ENCODE data around the gene UBAC1.

UBAC1 gene

GRCh38 chr9:135961277-135961715 lies at the start of gene UBAC1:
UBAC1 (minus strand) TSS chr9:135961373; CDS start chr9:135961162, 211 bp downstream.
- peak; percentile 81 to 96 (median 90) for DNase-seq

- DNase-seq, result no peak
Measured at GRCh38 chr9:136010615-136011361, 49.6 kb upstream of the UBAC1 start.

GRCh38 chr9:136010176-136010575 lies 49.0 kb upstream of the UBAC1 start:
- DNase-seq, result no peak

- no peak for DNase-seq
Measured at GRCh38 chr9:136009516-136009915, 48.3 kb upstream of the UBAC1 start.

DNA sequence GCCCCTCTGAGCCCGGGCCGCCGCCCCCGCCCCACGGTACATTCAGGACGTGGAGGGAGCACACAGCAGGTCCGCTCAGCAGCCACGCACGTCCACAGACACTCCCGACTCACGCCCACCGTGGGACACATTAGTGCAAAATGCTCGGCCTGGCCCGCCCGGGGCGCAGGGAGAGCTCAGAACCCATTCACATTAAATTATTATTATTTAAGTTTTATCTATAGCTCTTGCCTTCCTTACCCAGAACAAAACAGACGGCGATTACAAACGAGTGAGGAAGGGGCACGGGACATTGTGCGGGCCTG lies 47.5 kb upstream of the UBAC1 start:
- DNase-seq, result no peak

GRCh38 chr9:136007934-136008692 lies 46.9 kb upstream of the UBAC1 start:
- no peak for DNase-seq

DNA sequence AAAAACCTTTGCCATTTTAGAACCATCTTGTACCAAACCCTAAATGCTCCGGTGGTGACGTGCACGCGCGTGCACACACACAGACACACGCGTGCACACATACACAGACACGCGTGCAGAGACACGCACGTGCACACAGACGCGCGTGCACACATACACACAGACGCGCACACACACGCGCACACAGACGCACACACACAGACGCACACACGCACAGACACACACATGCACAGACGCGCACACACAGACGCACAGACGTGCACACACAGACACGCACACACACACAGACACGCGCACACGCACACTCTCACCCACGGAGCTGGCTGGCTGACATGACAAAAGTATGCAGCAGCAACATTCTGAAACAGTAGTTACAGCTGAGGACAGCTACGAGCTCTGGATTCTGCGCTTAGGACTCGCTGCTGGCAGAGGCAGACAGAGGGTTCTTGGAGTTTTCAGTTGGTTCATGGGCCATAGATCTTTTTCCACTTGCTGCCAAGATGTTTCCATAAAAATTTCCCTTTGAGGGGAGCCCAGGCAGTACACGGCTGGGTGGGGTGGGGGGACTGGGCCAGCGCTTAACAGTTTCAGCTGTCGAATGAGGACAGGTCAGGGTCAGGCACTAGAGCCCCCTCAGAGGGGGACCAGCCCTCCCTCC lies 46.2 kb upstream of the UBAC1 start:
- no peak for DNase-seq

- no peak for DNase-seq
Measured at GRCh38 chr9:136006169-136006568, 45.0 kb upstream of the UBAC1 start.

DNA sequence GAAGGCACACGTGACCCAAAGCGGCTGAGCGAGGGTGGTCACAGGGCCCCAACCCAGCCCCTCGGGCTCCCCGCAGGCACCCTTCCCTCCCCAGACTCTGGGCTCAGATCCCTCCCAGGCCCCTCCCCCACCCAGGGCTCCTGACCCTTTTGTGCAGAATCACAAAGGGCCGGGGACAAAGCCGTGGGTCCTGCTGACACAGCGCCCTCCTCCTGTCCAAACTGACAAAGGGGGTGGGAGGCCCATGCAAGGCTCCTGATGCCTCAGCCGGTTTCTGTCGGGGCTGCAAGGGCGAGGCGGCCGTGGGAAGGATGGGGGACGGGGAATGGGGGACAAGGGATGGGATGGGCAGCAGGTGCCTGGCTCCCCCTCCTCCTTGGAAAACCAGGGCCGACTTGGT lies 43.5 kb upstream of the UBAC1 start:
- no peak for DNase-seq

GRCh38 chr9:136004219-136004618 lies 43.0 kb upstream of the UBAC1 start:
- DNase-seq, result no peak

GRCh38 chr9:136003411-136004218 lies 42.4 kb upstream of the UBAC1 start:
- no peak for DNase-seq

DNA sequence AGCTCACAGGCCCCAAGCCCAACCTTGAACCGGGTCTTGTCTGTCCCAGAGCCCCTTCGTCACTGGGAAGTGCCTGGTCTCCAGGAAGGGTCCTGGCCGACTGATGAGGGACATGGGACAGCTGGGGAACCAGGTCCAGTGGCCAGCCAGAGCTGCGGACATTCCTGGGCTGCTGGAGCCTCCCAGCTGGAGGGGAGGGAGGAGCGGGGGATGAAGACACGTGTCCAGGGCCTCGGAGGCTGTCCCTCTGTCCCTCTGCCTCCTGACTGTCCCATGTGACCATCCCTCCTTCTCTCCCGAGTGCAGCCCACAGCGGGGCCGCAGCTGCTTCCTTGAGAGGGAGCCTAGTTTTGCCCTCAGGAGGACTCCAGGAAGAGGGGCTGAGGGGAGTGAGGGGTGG lies 41.7 kb upstream of the UBAC1 start:
- DNase-seq, result no peak

GRCh38 chr9:136002215-136002614 lies 41.0 kb upstream of the UBAC1 start:
- no peak for DNase-seq

DNA sequence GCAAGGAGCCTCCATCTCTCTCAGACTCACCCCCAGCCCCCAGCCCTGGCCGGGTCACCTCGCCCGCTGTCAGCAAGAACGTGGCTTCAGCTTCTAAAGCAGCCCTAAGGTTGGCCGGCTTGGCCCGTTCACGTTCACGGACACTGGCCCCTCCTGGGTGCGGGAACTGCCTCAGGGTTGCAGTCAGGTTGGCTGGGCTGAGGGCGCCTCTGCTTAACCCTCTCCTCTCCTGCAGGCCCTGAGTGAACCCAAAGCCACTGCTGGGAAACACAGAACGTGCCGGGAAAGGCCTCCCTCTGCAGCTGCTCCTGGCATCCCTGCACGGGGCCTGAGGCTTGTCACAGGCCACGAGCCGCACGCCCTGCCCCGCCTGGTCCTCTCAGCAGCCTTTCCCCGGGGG lies 40.1 kb upstream of the UBAC1 start:
- DNase-seq, result no peak

DNA sequence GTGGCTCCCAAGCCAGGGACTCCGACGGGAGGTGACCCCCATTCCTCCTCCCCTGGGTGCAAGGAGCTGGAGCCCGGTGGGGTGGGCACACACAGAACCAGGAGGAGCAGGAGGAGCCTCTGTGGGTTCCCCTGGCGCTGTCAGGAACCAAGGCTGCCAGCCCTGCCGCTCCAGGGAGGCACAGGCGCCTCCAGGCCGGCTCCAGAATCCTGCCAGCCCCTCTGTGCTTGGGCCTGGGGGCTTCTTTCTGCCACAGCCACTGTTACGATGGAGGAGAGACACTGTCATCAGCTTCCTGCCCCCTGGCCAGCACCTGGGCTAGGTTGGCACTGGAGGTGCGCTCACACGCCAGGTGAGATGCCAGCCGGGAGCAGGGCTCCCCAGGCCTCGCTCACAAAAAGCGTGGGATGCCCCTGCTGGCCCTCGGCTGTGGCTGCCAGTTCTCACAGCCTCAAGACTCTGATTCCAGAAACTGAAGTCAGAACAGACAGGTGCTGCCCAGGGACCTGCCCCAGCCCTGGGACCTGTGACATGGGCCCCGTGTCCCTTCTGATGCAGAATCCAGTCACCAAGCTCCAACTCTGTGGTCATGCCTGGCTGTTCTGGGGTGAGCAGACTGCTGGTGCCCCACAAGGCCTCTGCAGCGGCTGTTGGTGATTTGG lies 37.4 kb upstream of the UBAC1 start:
- DNase-seq, result no peak

- DNase-seq, result no peak
Measured at GRCh38 chr9:135998016-135998380, 36.8 kb upstream of the UBAC1 start.

DNA sequence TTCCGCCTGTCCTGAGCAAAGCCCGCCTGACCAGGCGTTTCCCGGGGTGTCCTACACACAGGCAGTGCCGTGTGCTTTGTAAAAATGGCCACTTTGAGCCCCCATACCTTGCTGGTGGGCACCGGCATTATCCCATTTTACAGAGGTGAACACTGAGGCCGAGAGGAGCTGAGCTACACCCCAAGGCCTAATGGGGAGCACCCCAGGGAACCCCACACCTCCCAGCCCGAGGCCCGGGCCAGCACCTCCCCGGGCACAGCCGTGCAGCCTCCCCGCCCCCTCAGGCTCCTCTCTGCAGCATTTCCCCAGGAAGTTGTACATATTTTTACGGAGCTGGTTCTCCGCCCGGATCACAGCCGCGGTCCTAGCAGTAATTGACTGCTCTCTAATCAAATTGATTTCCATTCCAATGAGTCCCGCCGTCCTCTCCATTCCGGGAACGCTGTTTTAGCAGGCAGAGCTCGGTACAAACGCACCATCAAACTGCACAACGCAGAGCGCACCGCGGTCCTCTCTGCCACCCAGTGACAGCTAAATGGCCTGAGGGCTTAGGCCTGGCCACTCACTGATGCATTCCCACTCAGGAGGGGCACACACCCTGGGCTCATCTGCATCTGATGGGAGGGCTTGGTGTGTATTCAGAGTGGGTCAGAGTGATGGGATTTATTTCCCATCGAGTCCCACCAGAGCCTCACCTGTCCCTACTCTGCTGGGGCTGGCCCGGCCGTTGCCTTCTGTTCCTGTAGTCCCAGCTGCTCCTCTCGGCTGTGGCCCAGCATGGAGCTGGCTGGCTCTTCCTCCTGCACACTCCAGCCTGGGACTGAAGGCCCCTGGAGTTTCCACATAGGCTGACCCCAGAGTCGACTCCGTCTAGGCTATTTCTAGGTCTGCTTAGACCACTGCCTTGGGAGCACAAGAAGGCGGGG lies 36.2 kb upstream of the UBAC1 start:
- DNase-seq, result no peak

DNA sequence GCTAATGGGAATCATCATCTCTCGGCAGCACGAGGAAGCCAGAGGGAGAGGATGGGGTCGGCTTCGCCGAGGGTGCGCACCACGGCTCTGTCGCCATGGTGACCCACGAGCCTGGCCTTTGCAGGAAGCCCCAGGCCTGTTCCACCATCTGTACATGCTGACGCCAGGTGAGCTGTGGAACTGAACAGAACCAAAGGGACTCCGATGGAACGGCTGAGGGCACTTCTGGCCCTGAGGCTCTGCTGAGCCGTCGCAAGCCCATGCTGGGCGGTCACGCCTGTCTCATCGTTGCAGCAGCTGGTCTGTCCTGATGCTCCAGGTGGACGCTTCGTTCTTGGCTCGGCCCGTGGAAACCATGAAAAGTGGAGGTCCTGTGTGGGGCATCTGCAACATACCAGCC lies 34.6 kb upstream of the UBAC1 start:
- DNase-seq, result no peak

DNA sequence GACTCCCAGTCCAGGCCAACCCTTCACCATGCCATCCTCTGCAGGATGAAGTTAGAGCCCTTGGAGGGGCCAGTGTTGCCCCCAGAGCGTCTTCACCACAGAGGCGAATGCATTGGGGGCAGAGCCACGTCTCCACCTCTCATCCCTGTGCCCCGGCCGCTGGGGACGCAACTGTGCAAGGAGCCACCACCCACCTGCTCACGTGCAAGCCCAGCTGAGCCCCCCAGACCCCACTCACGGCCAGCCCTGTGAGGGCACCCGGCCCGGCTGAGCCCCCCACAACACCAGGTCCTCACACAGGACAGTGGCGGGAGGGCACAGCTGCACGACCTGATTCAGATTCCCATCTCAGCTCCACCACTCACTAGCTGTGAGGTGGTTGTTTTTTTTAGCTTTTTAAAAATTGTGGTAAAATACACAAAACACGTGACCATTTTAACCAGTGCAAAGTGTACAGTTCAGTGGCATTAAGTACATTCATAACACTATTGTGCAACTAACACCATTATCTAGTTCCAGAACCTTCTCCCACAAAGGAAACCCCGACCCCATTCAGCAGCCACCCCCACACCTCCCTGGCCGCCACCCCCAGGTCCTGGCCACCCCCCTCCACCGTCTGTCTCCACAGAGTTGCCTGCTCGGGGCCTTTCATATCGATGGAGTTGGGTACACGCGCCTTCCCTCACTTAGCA lies 33.5 kb upstream of the UBAC1 start:
- DNase-seq, result no peak

GRCh38 chr9:135993765-135994500 lies 32.8 kb upstream of the UBAC1 start:
- no peak for DNase-seq
